PC-3 (cell line): ENCODE results near the gene CFAP299.

ENCODE experiments used
- CTCF ChIP-seq: fragments of 300-600 bp; sonication (generic); conservative IDR thresholded peaks from 2 replicates; pipeline ENCODE4 v1.5.1; 2017; ENCODE audit warnings: antibody characterized with exemption, low read depth, mild to moderate bottlenecking, low read length
- EZH2 ChIP-seq: fragments of 300-600 bp; sonication (generic); IDR thresholded peaks from one replicate; pipeline ENCODE4 v1.6.1; 2017; ENCODE audit warnings: antibody characterized with exemption, mild to moderate bottlenecking, low read length; ENCODE audit not compliant: unreplicated experiment
- EZH2phosphoT487 ChIP-seq: fragments of 300-600 bp; sonication (generic); IDR thresholded peaks from 2 replicates; pipeline ENCODE4 v1.6.1; 2018; ENCODE audit warnings: mild to moderate bottlenecking, antibody characterized with exemption, low read length, borderline replicate concordance

- TF ChIP-seq CTCF, result no peak
- TF ChIP-seq EZH2, result no peak
- no peak for TF ChIP-seq EZH2phosphoT487
Measured at GRCh38 chr4:80637190-80637589, 301.7 kb downstream of the CFAP299 start.
